ENCODE data around the gene CCDC33. TPM values are rescaled to one million over a fixed set of nuclear protein-coding genes. Genes with fewer than 3 reads are reported as not detected.
A peak's percentile ranks its signal among the peaks of the same experiment; 100 is the strongest.

CCDC33 gene
- total RNA-seq, 4 donors from 2014 or later = not detected

GRCh38 chr15:74233373-74233772 lies 2.8 kb upstream of the CCDC33 start:
- peaks cover 6 to 12% (median 7%) of the 10 kb centered on the region in 4 donors for H3K4me1 ChIP-seq
- H3K9me3 ChIP-seq = no peaks in the 10 kb centered on the region
- intact Hi-C loops (cut with DNase I) = no loop called here
- H3K36me3 ChIP-seq = no peaks in the 10 kb centered on the region
- no peak overlapping the region for H3K4me3 ChIP-seq
- TF ChIP-seq POLR2AphosphoS5 (IDR thresholded peaks at IDR 0.05) (no peak), POLR2A (IDR thresholded peaks at IDR 0.05; ENCODE audit: low read depth) (no peak), CTCF (IDR thresholded peaks at IDR 0.05) (no peak), EP300 (IDR thresholded peaks at IDR 0.05) (no peak)
- 71% methylated on average over 5 of the region's 6 CpGs for WGBS
- DNase-seq (ENCODE audit: extremely low spot score) = no peak
- H3K27me3 ChIP-seq = peaks cover 0 to 28% (median 0%) of the 10 kb centered on the region in 4 donors
- H3K27ac ChIP-seq (replicated peaks in 1 of 4) = no peak overlapping the region

- H3K4me3 ChIP-seq = no peak overlapping the region
- intact Hi-C loops (cut with DNase I) = no loop called here
- no peak overlapping the region for H3K27ac ChIP-seq (replicated peaks in 1 of 4)
- TF ChIP-seq EP300 (IDR thresholded peaks at IDR 0.05) = no peak
- no peak for TF ChIP-seq POLR2AphosphoS5 (IDR thresholded peaks at IDR 0.05)
- no peak for TF ChIP-seq POLR2A (IDR thresholded peaks at IDR 0.05; ENCODE audit: low read depth)
- TF ChIP-seq CTCF (IDR thresholded peaks at IDR 0.05) = no peak
- no peak for DNase-seq (ENCODE audit: extremely low spot score)
- H3K36me3 ChIP-seq = no peaks in the 10 kb centered on the region
- peaks cover 0 to 21% (median 0%) of the 10 kb centered on the region in 4 donors for H3K27me3 ChIP-seq
- H3K9me3 ChIP-seq = no peaks in the 10 kb centered on the region
- peaks cover 0 to 6% (median 1%) of the 10 kb centered on the region in 4 donors for H3K4me1 ChIP-seq
- 90% methylated on average over 3 of the region's 3 CpGs for WGBS
Observed at GRCh38 chr15:74233851-74234597, 2.1 kb upstream of the CCDC33 start.

GRCh38 chr15:74234598-74234875 lies 1.6 kb upstream of the CCDC33 start:
- Histone ChIP-seq H3K4me1 (peaks cover 4 to 6% (median 5%) of the 10 kb centered on the region in 4 donors), H3K27me3 (peaks cover 0 to 17% (median 0%) of the 10 kb centered on the region in 4 donors), H3K36me3 (no peaks in the 10 kb centered on the region), H3K4me3 (no peak overlapping the region), H3K27ac (replicated peaks in 1 of 4) (no peak overlapping the region), H3K9me3 (no peaks in the 10 kb centered on the region)
- no peak for TF ChIP-seq EP300 (IDR thresholded peaks at IDR 0.05)
- TF ChIP-seq POLR2AphosphoS5 (IDR thresholded peaks at IDR 0.05) = no peak
- TF ChIP-seq CTCF (IDR thresholded peaks at IDR 0.05) = no peak
- no peak for TF ChIP-seq POLR2A (IDR thresholded peaks at IDR 0.05; ENCODE audit: low read depth)
- 91% methylated on average over 9 of the region's 9 CpGs for WGBS
- DNase-seq (ENCODE audit: extremely low spot score) = no peak
- intact Hi-C loops (cut with DNase I) = no loop called here

GRCh38 chr15:74239051-74239705 lies 3.1 kb downstream of the CCDC33 start:
- Histone ChIP-seq H3K4me1 (peaks cover 38 to 42% (median 39%) of the 10 kb centered on the region in 4 donors), H3K4me3 (no peak overlapping the region), H3K36me3 (no peaks in the 10 kb centered on the region), H3K27me3 (no peaks in the 10 kb centered on the region), H3K9me3 (no peaks in the 10 kb centered on the region), H3K27ac (replicated peaks in 1 of 4) (peak overlapping the region in 2 of 4 donors; percentile 20 to 26)
- TF ChIP-seq POLR2A (IDR thresholded peaks at IDR 0.05; ENCODE audit: low read depth) (no peak), EP300 (IDR thresholded peaks at IDR 0.05) (no peak), CTCF (IDR thresholded peaks at IDR 0.05) (no peak), POLR2AphosphoS5 (IDR thresholded peaks at IDR 0.05) (no peak)
- intact Hi-C loops (cut with DNase I) = no loop called here
- no peak for DNase-seq (ENCODE audit: extremely low spot score)
- WGBS = 73% methylated on average over 6 of the region's 6 CpGs
